HG03457 (cell line): Measurements from ENCODE around the gene STRN4.
"Not testable (repeated sequence)": the region's sequence is repeated elsewhere in the genome, so short reads cannot be mapped to it uniquely, and the experiment has no call there.

Source experiments
- ATAC-seq: cut with Tn5 transposase; IDR thresholded peaks from one replicate; pipeline ENCODE4 v1.9.1; 2021; ENCODE audit warnings: moderate number of reproducible peaks; ENCODE audit not compliant: unreplicated experiment

STRN4 gene, protein sequence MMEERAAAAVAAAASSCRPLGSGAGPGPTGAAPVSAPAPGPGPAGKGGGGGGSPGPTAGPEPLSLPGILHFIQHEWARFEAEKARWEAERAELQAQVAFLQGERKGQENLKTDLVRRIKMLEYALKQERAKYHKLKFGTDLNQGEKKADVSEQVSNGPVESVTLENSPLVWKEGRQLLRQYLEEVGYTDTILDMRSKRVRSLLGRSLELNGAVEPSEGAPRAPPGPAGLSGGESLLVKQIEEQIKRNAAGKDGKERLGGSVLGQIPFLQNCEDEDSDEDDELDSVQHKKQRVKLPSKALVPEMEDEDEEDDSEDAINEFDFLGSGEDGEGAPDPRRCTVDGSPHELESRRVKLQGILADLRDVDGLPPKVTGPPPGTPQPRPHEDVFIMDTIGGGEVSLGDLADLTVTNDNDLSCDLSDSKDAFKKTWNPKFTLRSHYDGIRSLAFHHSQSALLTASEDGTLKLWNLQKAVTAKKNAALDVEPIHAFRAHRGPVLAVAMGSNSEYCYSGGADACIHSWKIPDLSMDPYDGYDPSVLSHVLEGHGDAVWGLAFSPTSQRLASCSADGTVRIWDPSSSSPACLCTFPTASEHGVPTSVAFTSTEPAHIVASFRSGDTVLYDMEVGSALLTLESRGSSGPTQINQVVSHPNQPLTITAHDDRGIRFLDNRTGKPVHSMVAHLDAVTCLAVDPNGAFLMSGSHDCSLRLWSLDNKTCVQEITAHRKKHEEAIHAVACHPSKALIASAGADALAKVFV

DNA sequence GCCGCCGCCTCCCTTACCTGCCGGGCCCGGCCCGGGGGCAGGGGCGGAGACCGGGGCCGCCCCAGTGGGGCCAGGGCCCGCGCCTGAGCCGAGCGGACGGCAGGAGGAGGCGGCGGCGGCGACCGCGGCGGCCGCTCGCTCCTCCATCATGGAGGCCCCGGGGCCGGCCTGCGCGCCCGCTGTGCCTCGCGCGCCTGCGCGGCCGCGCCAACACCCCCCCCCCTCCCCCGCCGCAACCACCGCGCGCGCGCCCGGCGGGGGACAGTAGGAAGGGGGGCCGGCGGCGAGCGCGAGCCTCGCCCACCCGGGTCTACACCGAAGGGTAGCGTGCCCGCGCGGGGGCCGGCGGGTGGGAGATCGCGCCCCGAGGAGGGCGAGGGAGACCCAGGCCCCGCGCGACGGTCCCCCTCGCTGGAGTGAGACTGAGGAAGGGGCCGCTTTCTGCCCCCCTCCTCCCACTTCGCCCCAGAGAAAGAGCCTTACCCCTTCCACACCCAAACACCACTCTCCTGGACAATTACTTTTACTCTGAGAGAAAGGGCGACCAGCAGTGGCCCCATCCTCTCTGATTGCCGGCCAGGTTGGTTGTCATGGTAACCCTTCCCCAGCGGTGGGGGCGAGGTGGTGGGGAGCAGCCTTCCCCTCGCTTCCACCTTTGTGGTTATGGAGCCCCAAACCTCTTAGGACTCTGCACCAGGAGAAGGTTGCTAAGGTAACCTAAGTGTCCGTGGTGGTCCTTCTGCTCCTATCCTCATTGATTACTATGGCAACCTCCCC lies at the start of gene STRN4:
STRN4 (minus strand) TSS at position 170 of the 777 bp plus-strand sequence; CDS start at position 150, 20 bp downstream.
- no peak for ATAC-seq

GRCh38 chr19:46791944-46792343 lies 45.7 kb upstream of the STRN4 start:
- ATAC-seq: no peak

DNA sequence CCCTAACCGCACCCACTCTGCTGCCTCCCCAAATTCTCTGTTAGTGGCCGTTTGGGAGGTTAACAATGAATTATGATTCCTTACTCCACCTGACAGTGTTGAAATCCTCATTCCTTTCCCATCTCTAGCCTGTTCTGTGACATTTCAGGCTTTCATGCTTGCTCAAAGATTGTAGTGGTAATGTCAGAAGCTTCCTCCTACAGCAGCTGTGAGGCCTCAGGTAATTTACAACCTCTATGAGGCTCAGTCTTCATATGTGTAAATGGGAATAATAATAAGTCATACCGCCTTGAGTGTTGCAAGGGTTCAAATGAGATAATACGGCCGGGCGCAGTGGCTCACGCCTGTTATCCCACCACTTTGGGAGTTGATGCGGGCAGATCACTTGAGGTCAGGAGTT lies 43.1 kb upstream of the STRN4 start:
- no peak for ATAC-seq

DNA sequence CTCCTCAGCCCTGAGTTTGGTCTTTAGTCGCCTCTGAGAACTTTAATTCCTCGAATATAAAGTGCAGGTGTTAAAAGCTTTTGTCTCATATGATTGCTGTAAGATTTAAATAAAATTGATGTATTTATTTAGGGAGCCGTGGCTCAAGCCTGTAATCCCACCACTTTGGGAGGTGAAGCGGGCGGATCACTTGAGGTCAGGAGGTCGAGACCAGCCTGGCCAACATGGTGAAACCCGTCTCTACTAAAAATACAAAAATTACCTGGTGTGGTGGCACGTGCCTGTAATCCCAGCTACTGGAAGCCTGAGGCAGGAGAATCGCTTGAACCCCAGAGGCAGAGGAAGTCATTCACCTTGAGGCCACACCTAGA lies 42.7 kb upstream of the STRN4 start:
- ATAC-seq: no peak

DNA sequence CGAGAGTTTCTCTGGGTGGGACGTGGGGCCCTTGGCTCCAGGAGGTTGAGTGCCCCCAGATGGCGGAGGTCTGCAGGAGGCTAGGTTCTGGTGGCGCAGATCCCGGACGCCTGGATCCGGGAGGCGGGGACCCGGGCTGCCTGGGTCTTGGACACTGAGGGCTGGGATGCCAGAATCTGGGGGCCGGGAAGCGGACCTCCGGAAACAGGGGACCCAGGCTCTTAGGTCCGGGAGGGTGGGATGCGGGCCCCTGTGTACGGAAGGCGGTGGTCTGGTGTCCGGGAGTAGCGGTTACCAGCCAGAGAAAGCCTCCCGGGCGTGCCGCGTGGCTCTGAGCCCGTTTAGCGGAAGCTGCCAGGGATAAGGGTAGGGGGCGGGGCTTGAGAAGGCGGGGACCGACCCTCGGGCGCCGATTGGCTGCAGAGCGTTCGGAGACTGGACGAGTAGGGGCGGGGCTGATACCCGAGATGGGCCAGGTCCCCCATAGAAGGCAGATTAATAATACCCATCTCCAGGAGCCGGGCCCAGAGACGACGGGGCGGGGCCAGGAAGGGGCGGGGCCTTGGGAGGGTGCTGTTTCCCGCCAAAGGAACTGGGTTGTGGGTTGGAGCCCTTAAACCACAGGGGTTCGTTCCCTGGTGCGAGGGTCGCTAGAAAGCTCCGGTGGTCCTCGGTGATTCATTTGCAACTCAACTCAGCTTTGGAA lies 42.2 kb upstream of the STRN4 start, which contains the start of gene SLC1A5:
SLC1A5 (minus strand) TSS at position 333 of the 706 bp plus-strand sequence. CDS start 629 bp downstream, outside the sequence.
- peak; percentile 35 for ATAC-seq

- ATAC-seq: no peak
These were observed 41.3 kb upstream of the STRN4 start for GRCh38 chr19:46787331-46788261.

DNA sequence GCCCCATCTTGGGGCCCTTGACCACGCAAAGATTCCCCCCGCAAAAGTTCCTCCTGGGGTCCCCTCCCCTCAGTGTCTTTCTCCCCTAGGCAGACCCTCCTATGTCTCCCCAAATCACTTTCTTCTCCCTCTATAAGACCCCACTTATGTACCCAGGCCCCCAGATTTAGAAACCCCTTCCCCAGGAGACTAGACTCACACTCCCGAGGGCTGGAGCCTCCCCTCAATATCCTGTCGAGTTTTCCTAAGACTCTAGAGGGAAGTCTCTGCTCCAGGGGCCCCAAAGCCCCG lies 40.7 kb upstream of the STRN4 start:
- no peak for ATAC-seq

DNA sequence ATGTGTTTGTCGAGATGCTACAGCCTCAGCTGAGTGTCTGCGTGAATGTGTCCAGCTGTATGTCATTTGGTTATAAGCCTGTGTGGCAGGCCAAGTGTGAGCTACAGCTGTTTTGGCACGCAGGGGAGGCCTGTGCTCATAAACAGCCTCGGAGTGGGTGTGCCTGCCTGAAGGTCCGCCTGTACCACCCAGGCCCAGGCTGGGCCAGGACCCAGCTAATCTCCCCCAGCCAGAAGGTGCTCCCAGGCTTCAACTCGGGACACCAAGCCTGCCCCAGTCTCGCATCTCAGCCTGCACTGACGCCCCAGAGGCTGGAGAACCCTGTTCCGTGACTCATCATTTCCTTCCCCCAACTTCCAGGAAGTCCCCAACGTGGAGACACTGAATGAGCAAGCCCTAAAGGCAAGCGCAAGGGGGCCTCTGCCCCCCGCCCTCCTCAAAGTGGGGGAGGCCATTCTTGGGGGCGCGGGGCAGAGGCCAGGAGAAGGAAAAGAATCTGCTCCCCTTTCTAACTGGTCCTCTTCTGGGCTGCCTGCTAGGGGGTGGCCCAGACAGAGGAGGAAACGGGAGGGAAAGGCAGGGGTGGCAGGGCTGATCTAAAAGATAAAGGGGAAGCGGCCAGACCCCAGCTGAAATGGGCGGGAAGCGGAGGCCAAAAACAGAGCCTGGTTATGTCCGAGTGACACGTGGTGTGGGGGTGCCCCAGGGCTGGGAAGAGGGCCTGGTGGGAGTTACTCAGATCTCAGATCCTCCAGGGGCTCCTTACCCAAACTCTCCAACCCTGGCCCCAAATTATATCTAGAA lies 40.2 kb upstream of the STRN4 start:
- no peak for ATAC-seq

GRCh38 chr19:46785980-46786235 lies 39.7 kb upstream of the STRN4 start:
- ATAC-seq: no peak

- no peak for ATAC-seq
These were observed 39.1 kb upstream of the STRN4 start for GRCh38 chr19:46785054-46785979.

DNA sequence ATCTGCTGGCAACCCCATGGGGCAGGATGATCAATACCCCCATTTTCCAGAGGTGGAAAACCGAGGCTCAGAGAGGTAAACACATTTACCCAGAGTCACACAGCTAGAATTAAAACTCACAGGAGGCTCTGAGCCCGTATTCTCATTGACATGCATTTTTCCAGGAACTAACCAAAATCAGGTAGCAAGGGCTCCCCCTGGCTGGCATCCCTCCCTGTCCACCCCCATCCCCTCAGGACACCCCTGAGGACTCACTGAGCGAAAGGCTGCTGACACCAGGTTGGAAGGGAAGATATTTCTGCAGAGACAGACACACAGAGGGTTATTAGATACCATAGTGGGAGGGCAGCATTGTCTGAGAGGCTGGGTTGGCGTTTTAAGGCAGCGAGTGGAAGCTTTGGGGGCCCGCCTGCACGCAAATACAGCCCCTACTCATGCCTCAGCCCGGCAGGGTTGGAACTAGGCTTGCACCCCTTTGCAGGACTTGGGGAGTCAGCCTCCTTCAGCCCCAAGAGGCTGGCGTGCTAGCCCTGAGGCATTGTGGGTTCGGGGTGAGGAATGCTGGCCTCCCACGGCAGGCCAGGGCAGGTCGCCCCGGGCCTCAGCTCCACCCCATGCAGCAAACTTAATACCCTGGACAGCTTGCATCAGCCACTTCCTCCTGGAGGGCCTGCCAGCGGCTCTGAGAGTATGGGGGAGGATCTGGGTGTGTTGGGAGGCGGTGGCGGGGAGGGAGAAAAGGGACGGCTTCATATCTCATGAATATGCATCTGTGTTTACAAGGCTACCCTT lies 38.2 kb upstream of the STRN4 start:
- ATAC-seq: no peak

DNA sequence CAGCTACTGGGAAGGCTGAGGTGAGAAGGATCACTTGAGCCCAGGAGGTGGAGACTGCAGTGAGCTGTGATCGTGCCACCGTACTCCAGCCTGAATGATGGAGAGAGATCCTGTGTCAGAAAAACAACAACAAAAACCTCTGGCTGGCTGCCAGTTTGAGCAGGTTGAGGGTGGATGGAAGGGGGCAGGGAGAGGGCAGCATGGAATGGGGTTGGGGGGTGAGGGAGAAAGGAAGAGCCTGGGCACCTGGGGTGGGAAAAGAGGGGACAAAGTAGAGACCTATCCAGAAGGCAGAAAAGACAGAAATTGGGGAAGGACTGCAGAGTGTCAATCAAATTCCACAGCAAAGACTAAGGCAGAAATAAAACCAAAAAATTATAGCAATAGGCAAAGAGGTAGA lies 37.4 kb upstream of the STRN4 start:
- ATAC-seq: no peak

GRCh38 chr19:46782355-46783019 lies 36.2 kb upstream of the STRN4 start:
- no peak for ATAC-seq

DNA sequence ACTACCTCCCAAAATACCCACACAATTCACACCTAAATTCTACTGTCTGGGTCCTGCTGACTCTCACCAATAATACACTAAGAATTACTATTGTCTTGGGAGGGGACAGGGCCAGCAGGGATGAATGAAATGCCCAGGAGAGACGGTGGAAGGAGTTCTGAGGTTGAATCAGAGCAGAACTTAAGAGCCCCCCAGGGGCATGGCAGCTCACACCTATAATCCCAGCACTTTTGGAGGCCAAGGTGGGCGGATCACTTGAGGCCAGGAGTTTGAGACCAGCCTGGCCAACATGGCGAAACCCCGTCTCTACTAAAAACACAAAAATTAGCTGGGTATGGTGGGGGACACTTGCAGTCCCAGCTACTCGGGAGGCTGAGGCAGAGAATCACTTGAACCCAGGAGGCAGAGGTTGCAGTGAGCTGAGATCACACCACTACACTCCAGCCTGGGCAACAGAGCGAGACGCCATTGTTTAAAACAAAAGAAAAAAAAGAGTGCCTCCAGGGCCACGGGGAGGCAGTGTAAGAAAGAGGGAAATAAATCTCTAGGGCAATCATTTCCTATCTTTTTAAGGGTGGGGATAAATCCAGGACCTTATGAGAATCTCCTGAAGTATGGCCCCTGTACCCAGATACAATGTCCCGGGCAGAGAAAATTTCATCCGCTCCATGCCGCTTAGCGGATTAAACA lies 31.9 kb upstream of the STRN4 start:
- ATAC-seq: not testable (repeated sequence)

GRCh38 chr19:46776927-46777911 lies 31.0 kb upstream of the STRN4 start:
- no peak for ATAC-seq
